Transverse colon (tissue), 4 donors: ENCODE results near the gene TRIM8. TPM values are rescaled to one million over a fixed set of nuclear protein-coding genes. Genes with fewer than 3 reads are reported as not detected.

Experiments used
- DNase-seq: peaks from one replicate; pipeline ENCODE4 v3.0.0-alpha.2; 2019
- H3K27ac ChIP-seq, 4 donors: fragments of 200-600 bp; sonication (generic); 2 replicates each; pipeline ENCODE4 v1.5.1; 2016 to 2018; ENCODE audit warnings: inconsistent platforms in 4 of 4
- H3K27me3 ChIP-seq: fragments of 200-600 bp; sonication (generic); 2 replicates; pipeline ENCODE4 v1.5.1; 2017; ENCODE audit warnings: inconsistent platforms
- H3K36me3 ChIP-seq, 4 donors: fragments of 200-600 bp; sonication (generic); 2 replicates each; pipeline ENCODE4 v1.5.1; 2017 to 2019; ENCODE audit warnings: inconsistent platforms in 4 of 4
- H3K4me1 ChIP-seq, 4 donors: fragments of 200-600 bp; sonication (generic); 2 replicates each; pipeline ENCODE4 v1.5.1; 2017 to 2020; ENCODE audit warnings: inconsistent platforms in 4 of 4
- H3K4me3 ChIP-seq, 4 donors: fragments of 200-600 bp; sonication (generic); 1 replicate in 1 of 4; 2 replicates in 3 of 4; pipeline versions ENCODE4 v1.5.1 to v1.6.1; 2017 to 2019; ENCODE audit warnings: inconsistent platforms in 4 of 4
- H3K9me3 ChIP-seq, 2 donors: fragments of 200-600 bp; sonication (generic); 2 replicates each; pipeline ENCODE4 v1.5.1; 2017 to 2019; ENCODE audit warnings: inconsistent platforms in 2 of 2
- CTCF ChIP-seq, 5 experiments: fragments of 200-600 bp in 3 of 5; fragments of 450-650 bp in 2 of 5; sonication (generic) in 3 of 5; IDR thresholded peaks; 1 replicate in 2 of 5; 2 replicates in 3 of 5; pipeline ENCODE4 v1.5.1; 2016 to 2017; ENCODE audit warnings: antibody characterized with exemption in 5 of 5, inconsistent platforms in 3 of 5, mild to moderate bottlenecking in 2 of 5, moderate library complexity in 1 of 5
- EP300 ChIP-seq: sonication (generic); formaldehyde crosslinking; IDR thresholded peaks from one replicate; pipeline ENCODE4 v1.6.1; 2017; ENCODE audit warnings: antibody characterized with exemption, low read depth
- POLR2A ChIP-seq: fragments of 450-650 bp; IDR thresholded peaks from one replicate; pipeline ENCODE4 v1.6.1; 2016; ENCODE audit warnings: antibody characterized with exemption, mild to moderate bottlenecking, moderate library complexity
- POLR2AphosphoS5 ChIP-seq, 3 donors: sonication (generic); formaldehyde crosslinking; IDR thresholded peaks; one replicate each; pipeline ENCODE4 v1.6.1; 2016; ENCODE audit warnings: antibody characterized with exemption in 3 of 3
- WGBS, 2 donors: methylation state at CpG; one replicate each; pipeline ENCODE4 v1.1.5; 2018; ENCODE audit warnings: low coverage in 1 of 2; 5-methylcytosine and 5-hydroxymethylcytosine counted together
- in situ Hi-C, 4 donors: fragments of 200-750 bp; cut with MboI; loops; one replicate each; pipeline versions ENCODE4 v1.15.0 to v1.15.1; 2017; ENCODE audit warnings: low sequenced_read_pairs in 3 of 4, low pct_ligation_motif_present in 1 of 4, low pct_unique_long_range_greater_than_20kb in 1 of 4
- intact Hi-C: fragments of 100-400 bp; cut with DNase I; formaldehyde crosslinking; loops from one replicate; pipeline ENCODE4 v1.15.1; 2023; ENCODE audit warnings: low total_unique reads
- total RNA-seq, 4 donors: library from RNA; depleted of rRNA; stranded (reverse); fragments of >200 nt; gene quantifications; one replicate each; pipeline ENCODE4 v1.1.0, GENCODE V29; 2016

TRIM8 gene
- total RNA-seq, 4 donors from 2014 or later = 59.1 to 108 (median 66.8) TPM

- H3K27ac ChIP-seq = peak overlapping the region in 1 of 4 donors; percentile 13
Measured at GRCh38 chr10:102634686-102635085, 9.6 kb upstream of the TRIM8 start.

DNA sequence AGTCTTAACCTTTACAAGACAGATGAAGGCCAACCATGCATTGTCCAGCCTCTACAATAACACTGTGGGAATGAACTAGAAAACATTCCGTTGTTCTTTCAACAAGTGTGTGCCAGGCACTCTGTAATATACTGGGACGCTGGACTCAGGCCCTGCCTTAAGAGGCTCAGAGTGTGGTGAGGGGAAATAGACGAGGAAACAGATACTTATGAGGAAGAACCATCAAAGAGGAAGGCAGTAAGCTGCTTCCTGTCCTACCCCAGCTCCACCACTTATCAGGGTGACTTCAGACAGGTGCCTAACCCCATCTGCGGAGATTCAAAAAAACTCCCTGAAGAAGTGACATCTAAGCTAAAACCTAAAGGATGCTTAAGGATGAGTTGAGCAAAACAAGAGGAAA, 8.9 kb upstream of the TRIM8 start:
- no peak for DNase-seq
- Histone ChIP-seq H3K4me3 (no peak overlapping the region), H3K27me3 (no peaks in the 10 kb centered on the region), H3K4me1 (peaks cover 10 to 34% (median 23%) of the 10 kb centered on the region in 4 donors), H3K36me3 (no peaks in the 10 kb centered on the region), H3K9me3 (no peaks in the 10 kb centered on the region), H3K27ac (no peak overlapping the region)
- no peak for TF ChIP-seq POLR2A
- no peak for TF ChIP-seq POLR2AphosphoS5 (IDR thresholded peaks at IDR 0.05)
- TF ChIP-seq EP300 = no peak
- no peak for TF ChIP-seq CTCF (IDR thresholded peaks at IDR 0.05)
- in situ Hi-C loops (no loop called here), intact Hi-C loops (no loop called here)
- 57 to 64% methylated on average over 4 of the region's 4 CpGs for WGBS, 2 donors

More at GRCh38 chr10:102634686-102635085, 9.6 kb upstream of the TRIM8 start:
- 64% methylated on average over 4 of the region's 4 CpGs; no CpG with 5 or more reads in 1 of the 2 donors for WGBS, 2 donors
- H3K4me1 ChIP-seq = peaks cover 15 to 41% (median 25%) of the 10 kb centered on the region in 4 donors
- in situ Hi-C loops (no loop called here), intact Hi-C loops (no loop called here)
- no peak for DNase-seq
- no peaks in the 10 kb centered on the region for H3K27me3 ChIP-seq
- TF ChIP-seq CTCF (IDR thresholded peaks at IDR 0.05) (no peak), POLR2A (no peak), POLR2AphosphoS5 (IDR thresholded peaks at IDR 0.05) (no peak), EP300 (no peak)
- H3K9me3 ChIP-seq = no peaks in the 10 kb centered on the region
- H3K4me3 ChIP-seq = no peak overlapping the region
- no peaks in the 10 kb centered on the region for H3K36me3 ChIP-seq

- no peaks in the 10 kb centered on the region for H3K27me3 ChIP-seq
- no peak overlapping the region for H3K27ac ChIP-seq
- no peak overlapping the region for H3K4me3 ChIP-seq
- H3K9me3 ChIP-seq = no peaks in the 10 kb centered on the region
- WGBS, 2 donors = 31 to 48% methylated on average over 2 of the region's 2 CpGs
- TF ChIP-seq POLR2A = no peak
- no peak for TF ChIP-seq EP300
- no peak for TF ChIP-seq POLR2AphosphoS5 (IDR thresholded peaks at IDR 0.05)
- no peak for TF ChIP-seq CTCF (IDR thresholded peaks at IDR 0.05)
- intact Hi-C loops (no loop called here), in situ Hi-C loops (no loop called here)
- H3K4me1 ChIP-seq = peaks cover 5 to 19% (median 11%) of the 10 kb centered on the region in 4 donors
- no peak for DNase-seq
- no peaks in the 10 kb centered on the region for H3K36me3 ChIP-seq
Measured at GRCh38 chr10:102639537-102639936, 4.7 kb upstream of the TRIM8 start.

DNA sequence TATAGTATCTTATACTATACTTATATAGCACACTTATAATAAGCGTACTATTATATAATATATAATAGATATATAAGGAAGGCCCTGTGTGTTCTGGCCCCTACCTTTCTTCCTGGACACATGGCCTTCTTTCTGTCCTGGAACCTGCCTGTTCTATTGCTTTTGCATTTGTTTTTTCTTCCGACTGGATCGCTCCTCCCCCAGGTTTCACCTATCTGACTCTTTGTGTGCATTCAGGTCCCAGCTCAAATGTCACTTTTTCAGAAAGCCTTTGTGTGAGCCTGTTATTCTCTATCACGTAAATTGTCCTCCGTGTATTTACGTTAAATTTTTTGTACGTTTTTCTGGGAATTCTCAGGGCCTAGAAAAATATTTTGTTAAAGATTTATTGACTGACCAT, 2.9 kb upstream of the TRIM8 start:
- no peak for DNase-seq
- no peak for TF ChIP-seq CTCF (IDR thresholded peaks at IDR 0.05)
- no peak for TF ChIP-seq POLR2AphosphoS5 (IDR thresholded peaks at IDR 0.05)
- peak; percentile 4 for TF ChIP-seq EP300
- no peak for TF ChIP-seq POLR2A
- no peaks in the 10 kb centered on the region for H3K36me3 ChIP-seq
- H3K4me3 ChIP-seq = peak overlapping the region; percentile 35 to 99 (median 92)
- no peaks in the 10 kb centered on the region for H3K27me3 ChIP-seq
- H3K4me1 ChIP-seq = peaks cover 5 to 11% (median 11%) of the 10 kb centered on the region in 4 donors
- intact Hi-C loops (no loop called here), in situ Hi-C loops (no loop called here)
- peak overlapping the region; percentile 96 to 100 (median 100) for H3K27ac ChIP-seq
- no peaks in the 10 kb centered on the region for H3K9me3 ChIP-seq
- 14 to 31% methylated on average over 7 of the region's 7 CpGs for WGBS, 2 donors
